Measurements from ENCODE around the gene PNO1.

- TF ChIP-seq POLR2AphosphoS5 (IDR thresholded peaks at IDR 0.05; ENCODE audit: low read depth, low read length) (no peak), SIN3A (IDR thresholded peaks at IDR 0.05; ENCODE audit: borderline replicate concordance, insufficient read depth, low read length) (no peak), TAF1 (IDR thresholded peaks at IDR 0.05; ENCODE audit: borderline replicate concordance, insufficient read depth, low read length) (no peak)
- TF ChIP-seq, protein P1, sequence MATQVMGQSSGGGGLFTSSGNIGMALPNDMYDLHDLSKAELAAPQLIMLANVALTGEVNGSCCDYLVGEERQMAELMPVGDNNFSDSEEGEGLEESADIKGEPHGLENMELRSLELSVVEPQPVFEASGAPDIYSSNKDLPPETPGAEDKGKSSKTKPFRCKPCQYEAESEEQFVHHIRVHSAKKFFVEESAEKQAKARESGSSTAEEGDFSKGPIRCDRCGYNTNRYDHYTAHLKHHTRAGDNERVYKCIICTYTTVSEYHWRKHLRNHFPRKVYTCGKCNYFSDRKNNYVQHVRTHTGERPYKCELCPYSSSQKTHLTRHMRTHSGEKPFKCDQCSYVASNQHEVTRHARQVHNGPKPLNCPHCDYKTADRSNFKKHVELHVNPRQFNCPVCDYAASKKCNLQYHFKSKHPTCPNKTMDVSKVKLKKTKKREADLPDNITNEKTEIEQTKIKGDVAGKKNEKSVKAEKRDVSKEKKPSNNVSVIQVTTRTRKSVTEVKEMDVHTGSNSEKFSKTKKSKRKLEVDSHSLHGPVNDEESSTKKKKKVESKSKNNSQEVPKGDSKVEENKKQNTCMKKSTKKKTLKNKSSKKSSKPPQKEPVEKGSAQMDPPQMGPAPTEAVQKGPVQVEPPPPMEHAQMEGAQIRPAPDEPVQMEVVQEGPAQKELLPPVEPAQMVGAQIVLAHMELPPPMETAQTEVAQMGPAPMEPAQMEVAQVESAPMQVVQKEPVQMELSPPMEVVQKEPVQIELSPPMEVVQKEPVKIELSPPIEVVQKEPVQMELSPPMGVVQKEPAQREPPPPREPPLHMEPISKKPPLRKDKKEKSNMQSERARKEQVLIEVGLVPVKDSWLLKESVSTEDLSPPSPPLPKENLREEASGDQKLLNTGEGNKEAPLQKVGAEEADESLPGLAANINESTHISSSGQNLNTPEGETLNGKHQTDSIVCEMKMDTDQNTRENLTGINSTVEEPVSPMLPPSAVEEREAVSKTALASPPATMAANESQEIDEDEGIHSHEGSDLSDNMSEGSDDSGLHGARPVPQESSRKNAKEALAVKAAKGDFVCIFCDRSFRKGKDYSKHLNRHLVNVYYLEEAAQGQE (IDR thresholded peaks at IDR 0.05; ENCODE audit: insufficient read depth in 1 of 2, low read depth in 2 of 2, low read length in 2 of 2) = no peak
Measured at GRCh38 chr2:68119504-68119903, 38.2 kb upstream of the PNO1 start.

All from PFSK-1 (cell line).